ENCODE results near the gene CTNNBL1.

GRCh38 chr20:37893566-37894241 is 199.9 kb downstream of the CTNNBL1 start:
- no peak for TF ChIP-seq EZH2 (IDR thresholded peaks at IDR 0.05; ENCODE audit: borderline replicate concordance)
- no peak for TF ChIP-seq CTCF (IDR thresholded peaks at IDR 0.05; ENCODE audit: poor library complexity)
- no peak for TF ChIP-seq EZH2phosphoT487 (IDR thresholded peaks at IDR 0.05; ENCODE audit: low read depth, severe bottlenecking, unreplicated experiment)

Data from hepatocyte (in vitro differentiated cells).